Measurements from ENCODE around the gene MAN2B2.

Gene MAN2B2

GRCh38 chr4:6607368-6608055 is 32.5 kb downstream of the MAN2B2 start:
- no peak overlapping the region for H3K4me3 ChIP-seq (ENCODE audit: low read length)
- DNase-seq (ENCODE audit: low read depth) = no peak
- TF ChIP-seq CTCF (conservative IDR thresholded peaks at IDR 0.05; ENCODE audit: low read depth, low read length) = no peak

GRCh38 chr4:6608758-6609414 is 33.9 kb downstream of the MAN2B2 start:
- no peak for DNase-seq (ENCODE audit: low read depth)
- H3K4me3 ChIP-seq (ENCODE audit: low read length) = no peak overlapping the region
- TF ChIP-seq CTCF (conservative IDR thresholded peaks at IDR 0.05; ENCODE audit: low read depth, low read length) = peak; percentile 36

GRCh38 chr4:6609415-6610079 is 34.6 kb downstream of the MAN2B2 start:
- no peak for DNase-seq (ENCODE audit: low read depth)
- TF ChIP-seq CTCF (conservative IDR thresholded peaks at IDR 0.05; ENCODE audit: low read depth, low read length) = no peak
- H3K4me3 ChIP-seq (ENCODE audit: low read length) = no peak overlapping the region

- no peak overlapping the region for H3K4me3 ChIP-seq (ENCODE audit: low read length)
- TF ChIP-seq CTCF (conservative IDR thresholded peaks at IDR 0.05; ENCODE audit: low read depth, low read length) = no peak
- DNase-seq (ENCODE audit: low read depth) = no peak
Observed at GRCh38 chr4:6610856-6611430, 36.0 kb downstream of the MAN2B2 start.

GRCh38 chr4:6612961-6613675 is 38.1 kb downstream of the MAN2B2 start:
- H3K4me3 ChIP-seq (ENCODE audit: low read length) = no peak overlapping the region
- no peak for TF ChIP-seq CTCF (conservative IDR thresholded peaks at IDR 0.05; ENCODE audit: low read depth, low read length)
- no peak for DNase-seq (ENCODE audit: low read depth)

GRCh38 chr4:6613676-6614651 is 39.0 kb downstream of the MAN2B2 start:
- H3K4me3 ChIP-seq (ENCODE audit: low read length) = no peak overlapping the region
- TF ChIP-seq CTCF (conservative IDR thresholded peaks at IDR 0.05; ENCODE audit: low read depth, low read length) = no peak
- no peak for DNase-seq (ENCODE audit: low read depth)

Measured in retinal pigment epithelial cell (primary cell).